Activated CD8-positive, alpha-beta T cell treated with anti-CD3 and anti-CD28 coated beads, Interleukin-2, amount 10 ng/mL, durations not matched to agents 7 days and 5 days (primary cell): ENCODE results near the gene RNU1-4. TPM values are rescaled to one million over a fixed set of nuclear protein-coding genes. Genes with fewer than 3 reads are reported as not detected.
"Not testable (repeated sequence)": the region's sequence is repeated elsewhere in the genome, so short reads cannot be mapped to it uniquely, and the experiment has no call there.

Experiments
- ATAC-seq: fragments of 150-1000 bp; cut with Tn5 transposase; one replicate; pipeline ENCODE4 v1.10.0; 2021; ENCODE audit warnings: moderate library complexity
- CTCF ChIA-PET: fragments of 350-600 bp; sonication (Branson Sonifier 250); formaldehyde crosslinking; loops from one replicate; lab custom pipeline; 2021; ENCODE audit warnings: antibody characterized with exemption; lab: Charles Lee
- POLR2A ChIA-PET: fragments of 350-600 bp; sonication (Branson Sonifier 250); formaldehyde crosslinking; loops from one replicate; lab custom pipeline; 2021; ENCODE audit warnings: antibody characterized with exemption; lab: Charles Lee
- DNase-seq: peaks from one replicate; pipeline ENCODE4 v3.0.0-alpha.2; 2020
- H3K27ac Mint-ChIP-seq: one replicate; pipeline ENCODE4 v1.8.0; 2021; ENCODE audit warnings: mild to moderate bottlenecking, mixed read lengths
- H3K27me3 Mint-ChIP-seq: one replicate; pipeline ENCODE4 v1.8.0; 2021; ENCODE audit warnings: low read depth, mixed read lengths
- H3K36me3 Mint-ChIP-seq: one replicate; pipeline ENCODE4 v1.8.0; 2021; ENCODE audit warnings: low read depth, mixed read lengths
- H3K4me1 Mint-ChIP-seq: one replicate; pipeline ENCODE4 v1.8.0; 2021; ENCODE audit warnings: low read depth, mixed read lengths
- H3K4me3 Mint-ChIP-seq: one replicate; pipeline ENCODE4 v1.8.0; 2021; ENCODE audit warnings: mild to moderate bottlenecking, mixed read lengths
- H3K9me3 Mint-ChIP-seq: one replicate; pipeline ENCODE4 v1.8.0; 2022; ENCODE audit warnings: mixed read lengths; ENCODE audit not compliant: insufficient read depth
- total RNA-seq, 2 experiments: library from RNA; stranded (reverse); gene quantifications; one replicate each; pipeline ENCODE4 v1.2.3, GENCODE V29; 2021

RNU1-4 gene
- total RNA-seq, 2 experiments from 2014 or later, result 1,730 to 2,232 TPM

- H3K27me3 Mint-ChIP-seq, POLR2A ChIA-PET, H3K4me1 Mint-ChIP-seq, CTCF ChIA-PET, H3K36me3 Mint-ChIP-seq, H3K4me3 Mint-ChIP-seq, H3K27ac Mint-ChIP-seq, ATAC-seq, H3K9me3 Mint-ChIP-seq: not testable (repeated sequence)
- DNase-seq, result peak; percentile 13
Observed at GRCh38 chr1:16755385-16755784, 15.1 kb downstream of the RNU1-4 start.

- DNase-seq, H3K4me3 Mint-ChIP-seq, ATAC-seq, H3K27ac Mint-ChIP-seq, POLR2A ChIA-PET, CTCF ChIA-PET, H3K4me1 Mint-ChIP-seq, H3K9me3 Mint-ChIP-seq, H3K27me3 Mint-ChIP-seq, H3K36me3 Mint-ChIP-seq: not testable (repeated sequence)
Observed at GRCh38 chr1:16755932-16756331, 15.6 kb downstream of the RNU1-4 start.

- H3K36me3 Mint-ChIP-seq, CTCF ChIA-PET, H3K4me1 Mint-ChIP-seq, H3K27me3 Mint-ChIP-seq, POLR2A ChIA-PET, H3K27ac Mint-ChIP-seq, H3K4me3 Mint-ChIP-seq, H3K9me3 Mint-ChIP-seq, DNase-seq: not testable (repeated sequence)
- ATAC-seq, result peak; percentile 38
Observed at GRCh38 chr1:16757574-16757973, 17.3 kb downstream of the RNU1-4 start.

- H3K9me3 Mint-ChIP-seq, H3K4me3 Mint-ChIP-seq, H3K4me1 Mint-ChIP-seq, DNase-seq, H3K27ac Mint-ChIP-seq, CTCF ChIA-PET, H3K36me3 Mint-ChIP-seq, H3K27me3 Mint-ChIP-seq, ATAC-seq, POLR2A ChIA-PET: not testable (repeated sequence)
Observed at GRCh38 chr1:16758060-16758459, 17.7 kb downstream of the RNU1-4 start.

GRCh38 chr1:16759041-16759493, 18.8 kb downstream of the RNU1-4 start:
- POLR2A ChIA-PET, CTCF ChIA-PET, ATAC-seq, H3K4me3 Mint-ChIP-seq, H3K4me1 Mint-ChIP-seq, H3K27ac Mint-ChIP-seq, H3K36me3 Mint-ChIP-seq, H3K9me3 Mint-ChIP-seq, H3K27me3 Mint-ChIP-seq: not testable (repeated sequence)
- DNase-seq, result peak; percentile 14

- H3K4me3 Mint-ChIP-seq, H3K9me3 Mint-ChIP-seq, H3K27ac Mint-ChIP-seq, POLR2A ChIA-PET, H3K36me3 Mint-ChIP-seq, H3K27me3 Mint-ChIP-seq, DNase-seq, H3K4me1 Mint-ChIP-seq, CTCF ChIA-PET: not testable (repeated sequence)
- peak; percentile 32 for ATAC-seq
Observed at GRCh38 chr1:16759650-16760455, 19.5 kb downstream of the RNU1-4 start.

- POLR2A ChIA-PET, H3K4me3 Mint-ChIP-seq, ATAC-seq, H3K9me3 Mint-ChIP-seq, H3K4me1 Mint-ChIP-seq, H3K27ac Mint-ChIP-seq, H3K36me3 Mint-ChIP-seq, CTCF ChIA-PET, H3K27me3 Mint-ChIP-seq: not testable (repeated sequence)
- DNase-seq, result peak; percentile 4
Observed at GRCh38 chr1:16760456-16760765, 20.1 kb downstream of the RNU1-4 start.

GRCh38 chr1:16760801-16761200, 20.5 kb downstream of the RNU1-4 start:
- H3K27me3 Mint-ChIP-seq, ATAC-seq, H3K4me3 Mint-ChIP-seq, H3K36me3 Mint-ChIP-seq, H3K4me1 Mint-ChIP-seq, H3K27ac Mint-ChIP-seq, H3K9me3 Mint-ChIP-seq, CTCF ChIA-PET, DNase-seq, POLR2A ChIA-PET: not testable (repeated sequence)

GRCh38 chr1:16764248-16764819, 24.0 kb downstream of the RNU1-4 start:
- CTCF ChIA-PET, H3K9me3 Mint-ChIP-seq, H3K4me1 Mint-ChIP-seq, ATAC-seq, H3K27ac Mint-ChIP-seq, H3K27me3 Mint-ChIP-seq, DNase-seq, POLR2A ChIA-PET, H3K4me3 Mint-ChIP-seq, H3K36me3 Mint-ChIP-seq: not testable (repeated sequence)

GRCh38 chr1:16764820-16765655, 24.7 kb downstream of the RNU1-4 start:
- H3K9me3 Mint-ChIP-seq, H3K27me3 Mint-ChIP-seq, H3K36me3 Mint-ChIP-seq, H3K27ac Mint-ChIP-seq, DNase-seq, CTCF ChIA-PET, H3K4me3 Mint-ChIP-seq, H3K4me1 Mint-ChIP-seq, ATAC-seq, POLR2A ChIA-PET: not testable (repeated sequence)

- H3K36me3 Mint-ChIP-seq, H3K27me3 Mint-ChIP-seq, CTCF ChIA-PET, POLR2A ChIA-PET, H3K4me3 Mint-ChIP-seq, DNase-seq, H3K27ac Mint-ChIP-seq, H3K4me1 Mint-ChIP-seq, H3K9me3 Mint-ChIP-seq, ATAC-seq: not testable (repeated sequence)
Observed at GRCh38 chr1:16765731-16766605, 25.7 kb downstream of the RNU1-4 start.
